ENCODE measurements around the gene CCDC157. TPM values are rescaled to one million over a fixed set of nuclear protein-coding genes. Genes with fewer than 3 reads are reported as not detected.

The CCDC157 gene
- polyA plus RNA-seq, 1 donor from 2014 or later = 32.2 TPM

- H3K36me3 ChIP-seq (ENCODE audit: insufficient read depth, low read length) = no peaks in the 10 kb centered on the region
- TF ChIP-seq SMC3 (conservative IDR thresholded peaks at IDR 0.05; ENCODE audit: poor library complexity) = no peak
- no peak overlapping the region for H3K27ac ChIP-seq (ENCODE audit: low read length)
Measured at GRCh38 chr22:30370641-30371230, 13.9 kb downstream of the CCDC157 start.

GRCh38 chr22:30371321-30371720, 14.5 kb downstream of the CCDC157 start:
- H3K27ac ChIP-seq (ENCODE audit: low read length) = no peak overlapping the region
- H3K4me3 ChIP-seq (ENCODE audit: low read length) = no peak overlapping the region
- H2AFZ ChIP-seq (ENCODE audit: low read depth, low read length) = no peak overlapping the region
- no peaks in the 10 kb centered on the region for H3K27me3 ChIP-seq (ENCODE audit: insufficient read depth, low read depth, low read length)
- H3K9me3 ChIP-seq (ENCODE audit: low read length) = no peaks in the 10 kb centered on the region
- H3K36me3 ChIP-seq (ENCODE audit: insufficient read depth, low read length) = no peaks in the 10 kb centered on the region
- TF ChIP-seq RAD21 (conservative IDR thresholded peaks at IDR 0.05) = no peak
- no peak for TF ChIP-seq MXI1 (conservative IDR thresholded peaks at IDR 0.05; ENCODE audit: poor library complexity, severe bottlenecking)
- TF ChIP-seq REST (IDR thresholded peaks at IDR 0.05; ENCODE audit: borderline replicate concordance) = no peak
- TF ChIP-seq SMC3 (conservative IDR thresholded peaks at IDR 0.05; ENCODE audit: poor library complexity) = no peak
- no peak for TF ChIP-seq EZH2 (IDR thresholded peaks at IDR 0.05; ENCODE audit: borderline replicate concordance, insufficient read depth, low read length, poor library complexity, severe bottlenecking)
- no peak for TF ChIP-seq TAF1 (IDR thresholded peaks at IDR 0.05; ENCODE audit: low read depth)
- no peak for TF ChIP-seq POLR2AphosphoS5 (IDR thresholded peaks at IDR 0.05)
- TF ChIP-seq EP300 (conservative IDR thresholded peaks at IDR 0.05; ENCODE audit: poor library complexity, severe bottlenecking) = no peak
- no peak for TF ChIP-seq CTCF (IDR thresholded peaks at IDR 0.05; ENCODE audit: poor library complexity, severe bottlenecking)
- H3F3A ChIP-seq (ENCODE audit: insufficient read depth, low read length, poor library complexity, severe bottlenecking) = no peaks in the 10 kb centered on the region
- H3K79me2 ChIP-seq (replicated peaks; ENCODE audit: insufficient read depth, low read length) = no peaks in the 10 kb centered on the region
- H3K9ac ChIP-seq (ENCODE audit: low read length) = no peak overlapping the region
- H4K20me1 ChIP-seq (ENCODE audit: insufficient read depth) = no peaks in the 10 kb centered on the region
- no peak overlapping the region for H3K4me2 ChIP-seq (ENCODE audit: low read length)
- H3K9me2 ChIP-seq (ENCODE audit: insufficient read depth, low read length) = no peaks in the 10 kb centered on the region

More at GRCh38 chr22:30370641-30371230, 13.9 kb downstream of the CCDC157 start:
- Histone ChIP-seq H2AFZ (ENCODE audit: low read depth, low read length) (no peak overlapping the region), H3K79me2 (replicated peaks; ENCODE audit: insufficient read depth, low read length) (no peaks in the 10 kb centered on the region), H3F3A (ENCODE audit: insufficient read depth, low read length, poor library complexity, severe bottlenecking) (no peaks in the 10 kb centered on the region), H3K27me3 (ENCODE audit: insufficient read depth, low read depth, low read length) (no peaks in the 10 kb centered on the region), H3K4me3 (ENCODE audit: low read length) (no peak overlapping the region), H3K9ac (ENCODE audit: low read length) (no peak overlapping the region), H3K4me2 (ENCODE audit: low read length) (no peak overlapping the region), H3K9me3 (ENCODE audit: low read length) (no peaks in the 10 kb centered on the region), H4K20me1 (ENCODE audit: insufficient read depth) (no peaks in the 10 kb centered on the region), H3K9me2 (ENCODE audit: insufficient read depth, low read length) (no peaks in the 10 kb centered on the region)
